HG02798 (cell line): ENCODE measurements around the gene FBXO5.

Experiments used
- ATAC-seq: cut with Tn5 transposase; IDR thresholded peaks from one replicate; pipeline ENCODE4 v1.9.1; 2021; ENCODE audit warnings: mild to moderate bottlenecking; ENCODE audit not compliant: unreplicated experiment, poor library complexity

The FBXO5 gene

DNA sequence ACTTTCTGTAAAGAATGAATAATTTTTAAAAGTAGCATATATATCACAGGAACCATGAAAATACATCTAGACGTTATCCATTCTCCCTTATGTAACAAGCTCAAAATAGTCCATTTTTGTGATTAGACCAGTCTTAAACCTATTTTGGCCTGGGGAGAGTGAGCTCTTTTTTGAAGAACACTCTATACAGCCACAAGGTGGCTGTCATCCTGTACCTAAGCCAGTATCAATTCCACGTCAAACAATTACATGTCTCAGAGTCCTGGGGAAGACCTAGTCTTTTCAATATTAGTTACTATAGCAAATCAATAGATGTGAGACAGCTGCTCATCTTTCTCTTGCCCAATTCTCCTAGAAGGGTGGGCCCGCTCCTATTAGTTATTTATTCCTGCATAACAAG is 28.4 kb downstream of the FBXO5 start:
- ATAC-seq = no peak

DNA sequence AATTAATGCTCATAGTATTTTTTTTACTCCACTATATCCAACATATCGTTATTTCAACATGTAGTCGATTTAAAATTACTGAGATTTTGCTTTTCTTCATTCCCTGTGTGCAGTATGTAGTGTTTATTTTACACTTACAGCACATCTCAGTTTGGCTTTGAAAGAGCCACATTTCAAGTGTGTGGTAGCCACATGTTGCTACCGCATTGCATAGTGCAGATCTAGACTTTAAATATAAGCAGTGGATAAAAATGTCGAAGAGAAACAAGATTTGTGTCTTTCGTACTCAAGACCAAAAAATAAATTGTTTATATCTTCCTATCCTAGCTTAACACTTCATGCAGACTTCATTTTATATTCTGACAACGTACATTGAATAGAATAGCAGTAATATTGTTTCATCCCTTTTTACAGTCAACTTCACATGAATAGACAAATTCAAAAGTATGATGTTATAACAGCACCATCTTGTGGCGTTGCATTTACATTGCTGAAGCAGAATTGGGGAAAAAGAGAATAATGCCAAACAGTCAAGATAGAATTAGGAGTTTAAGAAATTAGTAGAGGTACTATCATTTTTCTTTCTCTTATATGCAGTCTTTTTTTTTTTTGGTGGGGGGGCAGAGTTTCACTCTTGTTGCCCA is 29.9 kb downstream of the FBXO5 start:
- ATAC-seq = no peak

DNA sequence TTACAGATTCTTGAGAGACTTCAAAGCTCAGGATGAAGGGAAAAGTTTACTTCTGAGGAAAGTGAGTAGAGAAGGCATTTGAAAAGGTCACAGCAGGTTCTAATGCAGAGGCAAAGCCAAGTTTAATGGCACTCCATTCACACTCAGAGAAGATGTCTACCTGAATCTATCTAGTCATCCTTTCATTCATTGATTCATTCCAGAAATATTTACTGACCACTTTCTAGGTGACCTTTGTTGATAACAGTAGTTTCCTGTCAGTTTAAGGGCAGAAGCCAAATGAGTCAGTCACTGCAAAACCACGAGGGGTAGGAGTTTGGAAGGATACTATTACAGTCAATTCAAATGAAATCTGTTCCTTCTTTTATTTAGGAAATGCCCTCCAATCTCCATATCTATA is 30.8 kb downstream of the FBXO5 start:
- ATAC-seq = no peak

DNA sequence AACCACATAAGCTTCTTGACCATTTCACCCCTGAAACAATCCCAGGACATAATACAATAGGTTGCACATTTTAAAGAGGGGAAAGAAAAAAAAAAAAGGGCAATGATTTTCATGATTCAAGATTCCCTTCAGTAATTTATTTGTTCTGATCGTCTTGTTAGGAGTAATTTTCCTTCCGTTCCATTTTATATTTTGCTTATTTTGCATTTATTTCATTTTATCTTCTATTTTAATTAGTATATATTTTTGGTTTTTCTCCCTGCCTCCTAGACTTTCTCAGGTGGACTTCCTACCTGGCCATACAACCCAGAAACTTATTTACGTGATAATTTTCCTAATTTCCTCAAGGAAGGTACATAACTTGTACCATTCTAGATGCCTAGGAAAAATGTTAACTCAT is 32.6 kb downstream of the FBXO5 start:
- ATAC-seq = no peak

DNA sequence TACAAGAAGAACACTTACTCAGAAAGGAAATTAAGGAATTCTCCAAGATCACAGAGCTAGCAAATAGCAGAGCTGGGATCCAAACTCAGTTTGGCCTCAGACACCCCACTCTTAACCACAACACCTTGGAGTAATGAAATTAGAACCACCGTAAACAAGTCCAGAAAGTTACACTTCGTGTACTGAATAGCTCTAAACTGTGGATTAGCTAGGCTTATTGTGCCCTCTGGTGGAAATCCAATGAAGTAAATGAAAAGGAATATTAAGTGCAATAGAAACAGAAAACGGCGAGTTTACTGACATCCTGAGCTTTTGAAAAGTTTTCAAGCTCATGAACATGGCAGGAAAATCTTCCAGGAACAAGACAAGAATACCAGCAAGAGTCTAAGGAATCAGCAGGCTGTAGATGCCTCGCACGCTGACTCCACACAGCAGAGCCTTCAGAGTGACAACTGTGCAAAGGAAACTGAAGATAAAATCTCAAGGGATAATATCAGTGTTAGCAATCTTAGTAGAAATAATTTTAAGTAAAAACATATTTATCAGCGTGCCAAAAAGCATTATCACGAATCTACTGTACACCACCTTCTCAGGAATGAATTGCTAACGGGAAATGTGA is 34.6 kb downstream of the FBXO5 start:
- ATAC-seq = peak; percentile 88

DNA sequence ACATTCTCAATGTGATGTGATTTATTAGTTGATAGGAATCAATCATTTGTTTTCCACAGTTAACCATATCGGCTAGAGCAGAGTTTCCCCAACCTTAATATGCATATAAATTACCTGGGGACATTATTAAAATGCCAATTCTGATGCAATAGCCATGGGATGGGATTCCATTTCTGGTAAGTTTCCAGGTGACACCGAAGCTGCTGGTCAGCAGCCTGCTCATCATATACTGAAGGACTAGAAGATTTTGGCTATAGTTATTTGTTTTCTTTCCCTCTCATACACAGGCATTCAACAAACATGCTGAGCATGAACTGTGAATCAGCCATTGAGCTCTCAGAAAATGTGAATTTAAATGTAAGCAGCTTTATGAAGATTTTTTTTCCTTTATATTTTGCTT is 35.8 kb downstream of the FBXO5 start:
- ATAC-seq = no peak

DNA sequence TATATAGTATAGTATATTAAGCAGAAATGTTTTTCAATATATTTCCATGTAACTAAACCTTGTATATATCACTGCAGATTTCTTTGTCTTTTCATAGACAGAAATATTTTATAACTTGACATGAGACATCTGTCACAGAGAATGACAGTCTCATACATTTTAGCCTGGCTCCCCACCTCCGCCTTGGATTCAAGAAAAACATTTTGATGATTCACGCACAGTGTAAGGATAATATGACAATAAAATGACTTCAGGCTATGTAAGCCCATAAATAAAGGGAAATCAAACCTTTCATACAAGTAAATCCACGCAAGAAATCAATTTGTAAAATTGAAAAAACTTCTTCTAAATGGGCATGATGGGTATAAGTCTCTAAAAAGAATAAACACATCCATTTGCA is 36.4 kb downstream of the FBXO5 start:
- no peak for ATAC-seq

DNA sequence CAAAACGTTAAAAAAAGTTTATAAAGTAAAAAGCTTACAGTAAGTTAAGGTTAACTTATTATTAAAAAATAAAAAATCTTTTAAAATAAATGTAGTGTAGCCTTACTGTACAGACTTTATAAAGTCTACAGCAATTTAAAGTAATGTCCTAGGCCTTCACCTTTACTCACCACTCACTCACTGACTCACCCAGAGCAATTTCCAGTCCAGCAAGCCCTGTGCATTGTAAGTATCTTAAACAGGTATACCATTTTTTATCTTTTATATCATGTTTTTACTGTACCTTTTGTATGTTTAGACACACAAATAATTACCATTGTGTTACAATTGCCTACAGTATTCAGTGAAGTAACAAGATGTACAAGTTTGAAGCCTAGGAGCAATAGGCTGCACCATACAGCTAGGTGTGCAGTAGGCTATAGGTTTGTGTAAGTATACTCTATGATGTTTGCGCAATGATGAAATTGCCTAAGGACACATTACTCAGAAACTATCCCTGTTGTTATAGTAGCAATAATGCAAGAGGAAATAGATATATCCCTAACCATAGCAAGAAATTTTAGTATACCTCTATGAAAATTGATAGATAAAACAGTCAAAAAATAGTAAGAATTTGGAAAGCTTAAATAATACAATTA is 39.5 kb downstream of the FBXO5 start:
- ATAC-seq = no peak

DNA sequence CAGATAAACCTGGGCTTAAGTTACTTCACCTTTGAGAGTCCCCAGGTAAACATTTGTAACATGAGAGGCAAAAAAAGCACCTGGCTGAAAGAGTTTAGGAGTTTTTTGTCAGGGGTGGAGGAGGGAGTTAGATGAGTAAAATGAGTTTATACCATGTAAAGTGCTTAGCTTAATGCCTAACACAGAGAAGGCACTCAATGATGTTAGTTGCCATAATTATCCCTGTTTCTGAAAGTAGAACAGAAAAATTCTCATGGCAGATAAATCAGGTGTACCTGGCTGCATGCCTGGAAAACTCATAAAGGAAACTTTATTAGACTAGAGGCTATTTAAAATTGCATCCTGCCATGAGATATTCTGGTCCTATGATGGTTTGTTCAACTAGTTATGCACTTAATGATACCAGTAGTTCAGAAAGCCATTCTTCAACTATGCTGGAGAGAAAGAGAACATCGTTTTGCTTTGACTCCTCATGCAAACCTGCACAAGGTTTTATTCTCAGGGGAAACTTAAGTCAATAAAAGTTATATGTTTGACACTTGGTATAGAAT is 40.4 kb downstream of the FBXO5 start:
- ATAC-seq = no peak

DNA sequence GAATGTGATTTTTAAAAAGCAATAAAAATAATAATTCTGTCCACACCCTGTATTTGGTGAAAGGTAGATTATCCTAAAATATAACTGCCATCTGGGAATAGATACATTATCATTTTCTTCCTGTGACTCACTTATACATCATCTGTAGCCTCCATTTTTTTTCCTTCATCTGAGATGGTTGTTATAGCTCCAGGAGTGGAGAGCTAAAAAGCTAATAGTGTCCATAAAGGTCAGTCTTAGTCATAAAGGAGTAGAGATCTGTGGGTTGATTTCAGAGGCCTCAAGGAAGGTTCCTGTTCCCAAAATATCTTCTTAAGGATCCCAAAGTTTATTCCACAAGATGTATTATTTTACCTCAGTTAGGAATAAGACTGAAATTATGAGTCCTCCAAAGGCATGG is 41.1 kb downstream of the FBXO5 start:
- no peak for ATAC-seq

DNA sequence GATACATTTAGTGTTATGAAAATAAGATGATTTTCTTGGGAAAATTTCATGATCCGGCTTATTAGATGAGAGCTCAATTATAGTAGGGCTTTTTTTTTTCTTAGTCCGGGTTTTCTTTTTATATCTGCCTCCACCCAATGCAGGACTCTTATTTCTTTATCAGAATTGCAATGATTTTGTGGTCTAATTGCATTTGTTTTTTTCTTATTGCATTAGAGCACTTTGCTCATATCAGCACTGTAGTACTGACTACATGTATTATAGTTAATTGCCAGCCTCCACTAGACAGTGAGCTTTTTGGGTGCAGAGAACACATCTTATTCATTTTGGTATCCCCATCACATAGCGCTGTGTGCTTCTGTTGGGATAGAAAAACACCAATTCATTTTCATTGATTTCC is 50.0 kb downstream of the FBXO5 start:
- ATAC-seq = no peak

DNA sequence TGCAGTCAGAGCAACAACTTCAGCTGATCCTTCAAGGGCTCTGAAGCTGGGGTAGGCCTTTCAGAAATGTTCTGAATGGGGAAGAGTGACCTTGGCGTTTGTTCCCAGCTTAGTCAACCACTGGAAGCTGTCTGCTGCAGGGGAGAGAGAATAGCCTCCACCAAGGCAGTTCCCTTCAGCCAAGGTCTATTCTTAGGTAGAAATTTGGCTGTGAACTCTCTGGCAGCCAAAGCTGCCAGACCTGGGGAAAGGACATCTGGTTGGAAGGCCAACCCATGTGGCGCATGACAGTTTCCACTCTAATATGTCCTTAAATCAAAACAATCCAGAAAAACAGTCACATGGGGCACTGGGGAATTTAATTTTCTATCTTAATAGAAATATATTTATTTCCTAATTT is 60.1 kb downstream of the FBXO5 start:
- ATAC-seq = no peak
